OCI-LY1 (cell line): ENCODE data around the gene KRT16.

Experiments
- H2AFZ ChIP-seq: fragments of 200-600 bp; sonication (generic), shearing (Covaris generic); 2 replicates; pipeline ENCODE4 v1.6.0; 2014; ENCODE audit warnings: antibody characterized with exemption, mild to moderate bottlenecking, low read length
- H3F3A ChIP-seq: fragments of 200-600 bp; sonication (generic), shearing (Covaris generic); 2 replicates; pipeline ENCODE4 v1.6.0; 2014; ENCODE audit warnings: mild to moderate bottlenecking, antibody characterized with exemption, low read length, moderate library complexity; ENCODE audit not compliant: insufficient read depth
- H3K27ac ChIP-seq: fragments of 200-600 bp; sonication (generic); 2 replicates; pipeline ENCODE4 v1.5.1; 2014; ENCODE audit warnings: low read length, mixed run types, mild to moderate bottlenecking, low read depth; ENCODE audit not compliant: poor library complexity, severe bottlenecking
- H3K27me3 ChIP-seq: fragments of 200-600 bp; sonication (generic); 2 replicates; pipeline ENCODE4 v1.6.0; 2014; ENCODE audit warnings: antibody characterized with exemption, mild to moderate bottlenecking, low read length, moderate library complexity; ENCODE audit not compliant: insufficient read depth
- H3K36me3 ChIP-seq: fragments of 200-600 bp; sonication (generic); 2 replicates; pipeline ENCODE4 v1.6.1; 2014; ENCODE audit warnings: mild to moderate bottlenecking, antibody characterized with exemption, low read length, moderate library complexity, mixed read lengths; ENCODE audit not compliant: insufficient read depth
- H3K4me1 ChIP-seq: fragments of 200-600 bp; sonication (generic); 2 replicates; pipeline ENCODE4 v1.5.1; 2014; ENCODE audit warnings: mild to moderate bottlenecking, low read length, moderate library complexity; ENCODE audit not compliant: insufficient read depth, severe bottlenecking
- H3K4me2 ChIP-seq: fragments of 200-600 bp; sonication (generic), shearing (Covaris generic); 2 replicates; pipeline ENCODE4 v1.6.1; 2014; ENCODE audit warnings: low read length
- H3K4me3 ChIP-seq: fragments of 200-600 bp; sonication (generic); 2 replicates; pipeline ENCODE4 v1.5.1; 2014; ENCODE audit warnings: low read length, low read depth, mild to moderate bottlenecking, mixed read lengths; ENCODE audit not compliant: poor library complexity, severe bottlenecking
- H3K79me2 ChIP-seq: fragments of 200-600 bp; shearing (Covaris generic); 2 replicates; pipeline ENCODE4 v1.6.1; 2016; ENCODE audit warnings: mixed run types, low read length, mixed read lengths; ENCODE audit not compliant: insufficient read depth
- H3K9ac ChIP-seq: fragments of 200-600 bp; sonication (generic), shearing (Covaris generic); 2 replicates; pipeline ENCODE4 v1.6.1; 2014; ENCODE audit warnings: mild to moderate bottlenecking, low read length, mixed read lengths
- H3K9me2 ChIP-seq: fragments of 200-600 bp; sonication (generic), shearing (Covaris generic); 2 replicates; pipeline ENCODE4 v1.6.1; 2014; ENCODE audit warnings: low read depth, mild to moderate bottlenecking, low read length, mixed read lengths
- H3K9me3 ChIP-seq: fragments of 200-600 bp; shearing (Covaris generic); 2 replicates; pipeline ENCODE4 v1.6.1; 2014; ENCODE audit warnings: low read length, mixed read lengths
- H4K20me1 ChIP-seq: fragments of 200-600 bp; sonication (generic), shearing (Covaris generic); 2 replicates; pipeline ENCODE4 v1.6.0; 2016; ENCODE audit warnings: mild to moderate bottlenecking, low read length; ENCODE audit not compliant: insufficient read depth
- EZH2 ChIP-seq: fragments of 200-600 bp; sonication (generic), shearing (Covaris generic); IDR thresholded peaks from 2 replicates; pipeline ENCODE4 v1.8.0; 2017; ENCODE audit warnings: borderline replicate concordance, mixed run types, mild to moderate bottlenecking, antibody characterized with exemption, low read length, moderate library complexity, mixed read lengths
- TF ChIP-seq, protein P1 (sequence below): fragments of 200-600 bp; sonication (generic), shearing (Covaris generic); IDR thresholded peaks from 2 replicates; pipeline ENCODE4 v1.5.1; 2017; ENCODE audit warnings: mild to moderate bottlenecking, antibody characterized with exemption, low read length, moderate library complexity, mixed read lengths

Gene KRT16

DNA sequence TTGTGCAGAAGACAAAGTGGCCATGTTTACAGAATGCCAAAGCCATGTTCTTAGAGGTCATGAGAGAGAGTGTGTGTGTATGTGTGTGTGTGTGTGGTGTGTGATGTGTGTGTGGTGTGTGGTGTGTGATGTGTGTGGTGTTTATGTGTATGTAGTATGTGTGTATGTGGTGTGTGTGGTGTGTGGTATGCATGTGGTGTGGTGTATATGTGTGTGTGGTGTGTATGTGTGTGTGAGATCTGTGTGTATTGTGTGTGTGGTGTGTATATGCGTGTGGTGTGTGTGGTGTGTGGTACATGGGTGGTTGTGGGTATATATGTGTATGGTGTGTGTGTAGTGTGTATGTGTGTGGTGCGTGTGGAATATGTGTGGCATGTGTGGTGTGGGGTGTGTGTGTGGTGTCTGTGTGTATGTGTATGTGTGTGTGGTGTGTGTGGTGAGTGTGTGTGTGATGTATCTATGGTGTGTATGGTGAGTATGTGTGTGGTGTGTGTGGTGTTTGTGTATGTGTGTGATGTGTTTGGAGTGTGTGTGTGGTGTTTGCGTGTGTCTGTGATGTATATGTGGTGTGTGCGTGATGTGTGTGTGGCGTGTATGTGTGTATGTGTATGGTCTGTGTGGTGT lies 20.0 kb upstream of the KRT16 start:
- H4K20me1 ChIP-seq: no peaks in the 10 kb centered on the region
- H3F3A ChIP-seq: no peaks in the 10 kb centered on the region
- no peak overlapping the region for H2AFZ ChIP-seq
- no peaks in the 10 kb centered on the region for H3K9me2 ChIP-seq
- H3K4me1 ChIP-seq: no peaks in the 10 kb centered on the region
- H3K9ac ChIP-seq: no peak overlapping the region
- H3K36me3 ChIP-seq: no peaks in the 10 kb centered on the region
- TF ChIP-seq, protein P1, sequence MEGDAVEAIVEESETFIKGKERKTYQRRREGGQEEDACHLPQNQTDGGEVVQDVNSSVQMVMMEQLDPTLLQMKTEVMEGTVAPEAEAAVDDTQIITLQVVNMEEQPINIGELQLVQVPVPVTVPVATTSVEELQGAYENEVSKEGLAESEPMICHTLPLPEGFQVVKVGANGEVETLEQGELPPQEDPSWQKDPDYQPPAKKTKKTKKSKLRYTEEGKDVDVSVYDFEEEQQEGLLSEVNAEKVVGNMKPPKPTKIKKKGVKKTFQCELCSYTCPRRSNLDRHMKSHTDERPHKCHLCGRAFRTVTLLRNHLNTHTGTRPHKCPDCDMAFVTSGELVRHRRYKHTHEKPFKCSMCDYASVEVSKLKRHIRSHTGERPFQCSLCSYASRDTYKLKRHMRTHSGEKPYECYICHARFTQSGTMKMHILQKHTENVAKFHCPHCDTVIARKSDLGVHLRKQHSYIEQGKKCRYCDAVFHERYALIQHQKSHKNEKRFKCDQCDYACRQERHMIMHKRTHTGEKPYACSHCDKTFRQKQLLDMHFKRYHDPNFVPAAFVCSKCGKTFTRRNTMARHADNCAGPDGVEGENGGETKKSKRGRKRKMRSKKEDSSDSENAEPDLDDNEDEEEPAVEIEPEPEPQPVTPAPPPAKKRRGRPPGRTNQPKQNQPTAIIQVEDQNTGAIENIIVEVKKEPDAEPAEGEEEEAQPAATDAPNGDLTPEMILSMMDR: no peak
- no peak for TF ChIP-seq EZH2
- no peaks in the 10 kb centered on the region for H3K79me2 ChIP-seq
- H3K4me3 ChIP-seq: no peak overlapping the region
- H3K27ac ChIP-seq: no peak overlapping the region
- no peaks in the 10 kb centered on the region for H3K27me3 ChIP-seq
- H3K4me2 ChIP-seq: no peak overlapping the region
- H3K9me3 ChIP-seq: no peaks in the 10 kb centered on the region

DNA sequence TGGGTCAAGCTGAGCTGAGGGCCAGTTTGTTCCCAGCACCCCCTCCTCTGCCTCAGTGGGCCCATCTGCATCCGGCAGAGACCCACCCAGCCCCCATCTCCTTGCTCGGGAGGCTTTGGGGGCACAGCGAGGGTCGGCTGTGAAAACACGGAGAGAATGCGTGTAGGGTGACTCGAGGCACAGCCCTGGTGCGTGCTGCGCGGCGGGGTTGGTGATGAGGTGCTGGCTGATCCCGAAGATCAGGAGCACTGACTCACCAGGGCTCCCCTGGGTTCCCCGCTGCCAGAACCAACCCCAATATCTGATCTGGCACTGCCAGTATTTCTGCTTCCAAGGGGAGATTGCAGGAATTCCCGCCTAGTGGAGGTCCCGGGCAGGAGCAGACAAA lies 19.3 kb upstream of the KRT16 start:
- Histone ChIP-seq H3K9me3 (no peaks in the 10 kb centered on the region), H3F3A (no peaks in the 10 kb centered on the region), H3K4me1 (no peaks in the 10 kb centered on the region), H4K20me1 (no peaks in the 10 kb centered on the region), H3K9me2 (no peaks in the 10 kb centered on the region), H3K9ac (no peak overlapping the region), H3K79me2 (no peaks in the 10 kb centered on the region), H3K27ac (no peak overlapping the region), H3K36me3 (no peaks in the 10 kb centered on the region), H3K4me2 (no peak overlapping the region), H3K4me3 (no peak overlapping the region), H3K27me3 (no peaks in the 10 kb centered on the region), H2AFZ (no peak overlapping the region)
- TF ChIP-seq EZH2: no peak
- TF ChIP-seq, protein P1: no peak

DNA sequence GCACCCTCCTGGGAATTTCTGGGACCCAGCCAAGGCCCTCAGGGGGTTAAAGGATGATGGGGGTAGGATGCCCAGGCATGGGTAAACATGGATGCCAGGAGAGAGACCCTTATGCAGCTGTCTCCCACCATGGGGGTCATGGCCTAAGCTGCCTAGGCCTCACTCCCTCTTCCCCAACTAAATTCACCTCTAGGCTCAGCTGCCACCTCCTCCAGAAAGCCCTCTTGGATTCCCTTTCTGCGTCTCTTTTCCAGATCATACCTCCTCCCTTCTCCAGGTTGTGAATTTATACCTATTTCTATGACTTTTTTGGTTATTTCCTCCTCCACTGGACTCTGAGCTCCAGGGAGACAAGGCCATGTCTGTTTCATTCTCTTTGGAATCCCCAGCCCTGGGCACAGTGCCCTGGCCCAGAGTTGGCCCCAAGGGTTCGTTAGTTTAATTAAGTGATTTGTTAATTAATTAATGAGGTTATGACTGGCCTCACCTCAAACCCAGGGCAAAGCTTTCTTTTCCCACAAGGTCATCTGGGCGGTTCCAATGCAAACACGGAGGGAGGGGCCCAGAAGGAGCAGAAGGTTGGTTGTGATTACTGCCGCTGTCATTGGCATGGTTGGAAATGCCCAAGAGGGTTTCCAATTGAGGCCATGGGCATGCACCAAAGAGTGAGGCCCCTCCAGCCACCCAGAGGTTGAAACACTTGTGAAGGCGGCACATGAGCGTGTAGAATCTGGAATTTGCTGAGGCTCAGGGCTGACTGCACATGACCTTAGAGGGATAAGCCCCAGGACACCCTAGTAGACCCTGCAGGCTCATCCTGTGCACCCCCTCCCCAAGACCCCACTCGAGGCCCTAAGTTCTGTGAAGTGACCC lies 18.7 kb upstream of the KRT16 start:
- no peaks in the 10 kb centered on the region for H4K20me1 ChIP-seq
- H3K9me3 ChIP-seq: no peaks in the 10 kb centered on the region
- no peaks in the 10 kb centered on the region for H3K27me3 ChIP-seq
- H3K9me2 ChIP-seq: no peaks in the 10 kb centered on the region
- H3K79me2 ChIP-seq: no peaks in the 10 kb centered on the region
- no peaks in the 10 kb centered on the region for H3K36me3 ChIP-seq
- H3F3A ChIP-seq: no peaks in the 10 kb centered on the region
- H3K4me1 ChIP-seq: no peaks in the 10 kb centered on the region
- H3K4me2 ChIP-seq: no peak overlapping the region
- no peak overlapping the region for H3K9ac ChIP-seq
- no peak overlapping the region for H2AFZ ChIP-seq
- TF ChIP-seq, protein P1: no peak
- TF ChIP-seq EZH2: no peak
- H3K4me3 ChIP-seq: no peak overlapping the region
- no peak overlapping the region for H3K27ac ChIP-seq
